Heart left ventricle (tissue), 16 donors: ENCODE data around the gene MDFIC. TPM values are rescaled to one million over a fixed set of nuclear protein-coding genes. Genes with fewer than 3 reads are reported as not detected.
A peak's percentile ranks its signal among the peaks of the same experiment; 100 is the strongest.

Experiments used
- ATAC-seq, 4 donors: fragments of 200-7000 bp; cut with Tn5 transposase; one replicate each; pipeline ENCODE4 v1.9.1; 2020 to 2022; ENCODE audit warnings: moderate library complexity in 4 of 4, mild to moderate bottlenecking in 3 of 4, moderate number of reproducible peaks in 1 of 4
- DNase-seq, 5 donors: peaks; one replicate each; pipeline ENCODE4 v3.0.0-alpha.2; 2020
- H3K27ac ChIP-seq, 12 donors: fragments of 200-600 bp; sonication (generic) in 4 of 12; one replicate each; pipeline versions ENCODE4 v1.5.0 to v1.8.0; 2016 to 2022; ENCODE audit warnings: mild to moderate bottlenecking in 2 of 12
- H3K27me3 ChIP-seq, 9 donors: fragments of 200-600 bp; sonication (generic) in 2 of 9; one replicate each; pipeline versions ENCODE4 v1.5.1 to v1.8.0; 2016 to 2022; ENCODE audit warnings: mild to moderate bottlenecking in 3 of 9
- H3K36me3 ChIP-seq, 9 donors: fragments of 200-600 bp; sonication (generic) in 2 of 9; one replicate each; pipeline versions ENCODE4 v1.5.0 to v1.8.0; 2018 to 2022; ENCODE audit warnings: mild to moderate bottlenecking in 2 of 9
- H3K4me1 ChIP-seq, 12 donors: fragments of 200-600 bp; sonication (generic) in 4 of 12; one replicate each; pipeline versions ENCODE4 v1.5.0 to v1.8.0; 2016 to 2022; ENCODE audit warnings: mild to moderate bottlenecking in 3 of 12
- H3K4me3 ChIP-seq, 12 donors: fragments of 200-600 bp; sonication (generic) in 4 of 12; one replicate each; pipeline versions ENCODE4 v1.5.0 to v1.8.0; 2017 to 2022; ENCODE audit warnings: mild to moderate bottlenecking in 9 of 12, moderate library complexity in 4 of 12
- H3K9me3 ChIP-seq, 12 donors: fragments of 200-600 bp; sonication (generic) in 4 of 12; one replicate each; pipeline versions ENCODE4 v1.5.0 to v1.8.0; 2016 to 2022; ENCODE audit warnings: mild to moderate bottlenecking in 1 of 12
- CTCF ChIP-seq, 12 donors: fragments of 200-600 bp; sonication (generic) in 4 of 12; IDR thresholded peaks; one replicate each; pipeline versions ENCODE4 v1.5.0 to v1.8.0; 2018 to 2022; ENCODE audit warnings: antibody characterized with exemption in 12 of 12, mild to moderate bottlenecking in 5 of 12
- POLR2A ChIP-seq, 2 donors: fragments of 450-650 bp; IDR thresholded peaks; one replicate each; pipeline ENCODE4 v1.6.1; 2017; ENCODE audit warnings: antibody characterized with exemption in 2 of 2, mild to moderate bottlenecking in 2 of 2, moderate library complexity in 2 of 2
- WGBS, 4 donors: extraction: QIAGEN DNeasy Blood & Tissue Kit in 2 of 4; methylation state at CpG; one replicate each; pipeline versions ENCODE4 v1.1.5 to v1.1.7; 2013 to 2018; 5-methylcytosine and 5-hydroxymethylcytosine counted together
- intact Hi-C, 10 donors: fragments of 100-400 bp; cut with DNase I; formaldehyde crosslinking; loops; one replicate each; pipeline versions ENCODE4 v1.11.1 to v1.14.2; 2022
- polyA plus RNA-seq, 2 donors: library from polyadenylated mRNA; stranded (reverse); fragments of 200-250 nt; gene quantifications; one replicate each; pipeline ENCODE4 v1.2.3, GENCODE V29; 2013
- total RNA-seq, 9 donors: library from RNA; depleted of rRNA in 2 of 9; stranded (reverse); fragments of >200 nt in 2 of 9; fragmentation: NEBNext Ultra II Directional in 3 of 9; extraction: Animal tissue kit (Norgen Biotek cat#: 25700) in 3 of 9; gene quantifications; one replicate each; pipeline versions ENCODE4 v1.1.0 to v1.2.4, GENCODE V29; 2016 to 2023
- donor health status: ischemic (EF 13 %, LVEDD 7.1; RV severe dilation, severe dysfunction).
- donor health status: healthy with polysubstance abuse.
- donor health status: DM: no; HTN: yes; CAD: no.
- donor health status: DM: no; HTN: no; CAD: no.
- donor health status: ischemic (EF 25% LVEDD 6.9; RV normal size, moderate dysfunction).
- donor health status: ischemic (EF 25% LVEDD 5.7; RV mildly dilated, moderate dysfunction).
- donor health status: healthy.
- donor health status: DM: yes; HTN: yes; CAD: no.
- donor health status: ischemic (EF 35%, LVEDD 5.7; RV mildly dilated, moderate dysfunction).
- donor health status: nonischemic (EF 11% LVEDD 7.7; RV severe dilation, severe dysfunction).
- donor health status: DM: yes; HTN: yes; CAD: no.
- donor health status: PGD.
- donor health status: ischemic (EF 29% LVEDD 5.4; RV normal size, mild dysfunction).
- donor health status: nonischemic (EF 23%, LVEDD 6.1; RV moderate dilation, normal function).

The MDFIC gene
- total and polyA plus RNA-seq, 11 donors = 11.2 to 51.8 (median 28.3) TPM

- H3K27me3 ChIP-seq = no peaks in the 10 kb centered on the region
- TF ChIP-seq CTCF (IDR thresholded peaks at IDR 0.05) (no peak), POLR2A (IDR thresholded peaks at IDR 0.05) (no peak)
- intact Hi-C loops = loop anchor here in 2 of 10 donors (10.0 kb wide), 2 partner anchors 52 to 108 kb away; partner anchors contain the start of gene MDFIC (in 1 of the 2)
- WGBS, 4 donors = 73 to 79% (median 76%) methylated on average over 4 of the region's 4 CpGs
- DNase-seq (no peak), ATAC-seq (no peak)
- H3K4me3 ChIP-seq = no peak overlapping the region
- no peaks in the 10 kb centered on the region for H3K9me3 ChIP-seq
- no peaks in the 10 kb centered on the region for H3K36me3 ChIP-seq
- peaks cover 0 to 81% (median 42%) of the 10 kb centered on the region in 12 donors for H3K4me1 ChIP-seq
- peak overlapping the region in 1 of 12 donors; percentile 16 for H3K27ac ChIP-seq
Measured at GRCh38 chr7:114976666-114977065, 54.8 kb downstream of the MDFIC start.

- no peaks in the 10 kb centered on the region for H3K9me3 ChIP-seq
- WGBS, 4 donors = 89 to 96% (median 91%) methylated on average over 1 of the region's 1 CpG
- DNase-seq (no peak), ATAC-seq (no peak)
- H3K4me1 ChIP-seq = peaks cover 0 to 82% (median 44%) of the 10 kb centered on the region in 12 donors
- H3K4me3 ChIP-seq = no peak overlapping the region
- H3K27me3 ChIP-seq = no peaks in the 10 kb centered on the region
- H3K27ac ChIP-seq = peak overlapping the region in 1 of 12 donors; percentile 16
- TF ChIP-seq POLR2A (IDR thresholded peaks at IDR 0.05) (no peak), CTCF (IDR thresholded peaks at IDR 0.05) (no peak)
- intact Hi-C loops = loop anchor here in 2 of 10 donors (10.0 kb wide), 2 partner anchors 52 to 108 kb away; partner anchors contain the start of gene MDFIC (in 1 of the 2)
- no peaks in the 10 kb centered on the region for H3K36me3 ChIP-seq
Measured at GRCh38 chr7:114977277-114977676, 55.4 kb downstream of the MDFIC start.

- intact Hi-C loops = loop anchor here in 2 of 10 donors (10.0 kb wide), 2 partner anchors 55 to 105 kb away; partner anchors contain the start of gene MDFIC (in 1 of the 2)
- no peaks in the 10 kb centered on the region for H3K9me3 ChIP-seq
- peaks cover 0 to 65% (median 33%) of the 10 kb centered on the region in 12 donors for H3K4me1 ChIP-seq
- WGBS, 4 donors = 9 to 15% (median 12%) methylated on average over 7 of the region's 7 CpGs
- H3K36me3 ChIP-seq = peaks cover 0 to 7% (median 0%) of the 10 kb centered on the region in 9 donors
- peak overlapping the region; percentile 45 to 80 (median 68) for H3K27ac ChIP-seq
- TF ChIP-seq POLR2A (IDR thresholded peaks at IDR 0.05) (no peak), CTCF (IDR thresholded peaks at IDR 0.05) (no peak)
- no peaks in the 10 kb centered on the region for H3K27me3 ChIP-seq
- ATAC-seq = peak; percentile 89 to 97 (median 94)
- peak overlapping the region in 11 of 12 donors; percentile 4 to 49 (median 42) for H3K4me3 ChIP-seq
- peak in 4 of 5 donors; percentile 65 to 76 (median 70) for DNase-seq
Measured at GRCh38 chr7:114979388-114979787, 57.5 kb downstream of the MDFIC start.

GRCh38 chr7:114979803-114980507, 58.1 kb downstream of the MDFIC start:
- intact Hi-C loops = loop anchor here in 6 of 10 donors (5.0 to 10.0 kb wide), 4 partner anchors 55 to 235 kb away; partner anchors contain the start of gene MDFIC (in 2 of the 6)

More at GRCh38 chr7:114979803-114980507, 58.1 kb downstream of the MDFIC start:
- WGBS, 4 donors = 22 to 37% (median 34%) methylated on average over 4 of the region's 4 CpGs
- TF ChIP-seq POLR2A (IDR thresholded peaks at IDR 0.05) (no peak), CTCF (IDR thresholded peaks at IDR 0.05) (no peak)
- DNase-seq (no peak), ATAC-seq (peak in 3 of 4 donors; percentile 29 to 46 (median 45))
- Histone ChIP-seq H3K27me3 (no peaks in the 10 kb centered on the region), H3K4me1 (peaks cover 0 to 63% (median 32%) of the 10 kb centered on the region in 12 donors), H3K36me3 (peaks cover 0 to 7% (median 0%) of the 10 kb centered on the region in 9 donors), H3K27ac (peak overlapping the region; percentile 45 to 80 (median 68)), H3K9me3 (no peaks in the 10 kb centered on the region), H3K4me3 (peak overlapping the region in 11 of 12 donors; percentile 4 to 49 (median 42))
